Retinal pigment epithelial cell (primary cell): Measurements from ENCODE around the gene KDM8.

Source experiments
- DNase-seq: peaks from one replicate; pipeline ENCODE4 v3.0.0-alpha.2; 2010; ENCODE audit warnings: low read depth
- H3K4me3 ChIP-seq: 2 replicates; pipeline ENCODE4 v1.5.1; 2011; ENCODE audit warnings: mild to moderate bottlenecking, low read length, control low read depth, moderate library complexity
- CTCF ChIP-seq: conservative IDR thresholded peaks from 2 replicates; pipeline ENCODE4 v1.5.1; 2011; ENCODE audit warnings: low read depth, low read length, control low read depth, inconsistent platforms

The KDM8 gene

GRCh38 chr16:27239026-27239425 lies 35.7 kb downstream of the KDM8 start:
- no peak for DNase-seq
- no peak overlapping the region for H3K4me3 ChIP-seq
- no peak for TF ChIP-seq CTCF

- DNase-seq = no peak
- H3K4me3 ChIP-seq = no peak overlapping the region
- no peak for TF ChIP-seq CTCF
Observed at GRCh38 chr16:27239906-27240655, 36.8 kb downstream of the KDM8 start.

DNA sequence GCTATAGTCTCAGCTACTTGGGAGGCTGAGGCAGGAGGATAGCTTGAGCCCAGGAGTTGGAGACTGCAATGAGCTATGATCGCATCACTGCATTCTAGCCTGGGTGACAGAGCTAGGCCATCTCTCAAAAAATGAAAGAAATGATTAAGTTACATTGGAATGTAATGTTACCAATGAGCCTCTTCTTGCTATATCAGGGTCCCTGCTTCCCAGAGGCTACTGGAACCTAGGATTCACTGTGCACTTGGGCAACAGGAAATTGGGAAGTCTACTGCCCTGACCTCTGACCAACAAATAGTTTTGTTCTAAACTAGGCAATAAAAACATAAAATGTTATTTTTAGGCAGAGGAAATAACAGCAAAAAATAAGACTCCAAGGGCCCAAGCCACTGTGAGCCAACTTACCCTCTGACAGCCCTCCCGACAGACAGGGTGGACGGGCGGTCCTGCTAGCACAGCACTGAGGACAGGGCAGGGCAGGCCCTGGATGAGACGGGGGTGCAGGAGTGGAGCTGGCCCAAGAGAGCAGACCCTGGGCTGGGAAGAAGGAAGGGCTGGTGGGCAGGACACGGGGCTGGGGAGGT lies 37.7 kb downstream of the KDM8 start:
- DNase-seq = no peak
- no peak for TF ChIP-seq CTCF
- no peak overlapping the region for H3K4me3 ChIP-seq

DNA sequence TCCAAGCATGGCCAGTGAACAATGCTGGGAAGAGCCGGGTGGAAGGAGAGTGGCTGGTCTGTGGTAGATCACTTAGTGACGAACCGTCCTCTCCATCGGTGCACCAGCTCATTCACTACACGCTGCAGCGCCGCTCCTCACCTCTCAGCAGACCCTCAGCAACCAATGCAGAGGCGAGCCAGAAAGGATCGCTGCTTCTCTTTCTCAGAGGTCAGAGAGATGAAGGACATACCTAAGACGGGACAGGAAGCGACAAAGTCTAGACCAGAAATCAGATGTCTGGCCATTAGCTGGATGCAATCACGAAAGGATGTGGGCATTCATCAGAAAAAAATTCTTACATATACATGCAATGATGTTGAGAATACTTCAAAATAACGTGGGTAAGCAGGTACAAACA lies 38.3 kb downstream of the KDM8 start:
- H3K4me3 ChIP-seq = no peak overlapping the region
- DNase-seq = no peak
- no peak for TF ChIP-seq CTCF

GRCh38 chr16:27242398-27242797 lies 39.1 kb downstream of the KDM8 start:
- DNase-seq = no peak
- peak overlapping the region; percentile 25 for H3K4me3 ChIP-seq
- no peak for TF ChIP-seq CTCF

DNA sequence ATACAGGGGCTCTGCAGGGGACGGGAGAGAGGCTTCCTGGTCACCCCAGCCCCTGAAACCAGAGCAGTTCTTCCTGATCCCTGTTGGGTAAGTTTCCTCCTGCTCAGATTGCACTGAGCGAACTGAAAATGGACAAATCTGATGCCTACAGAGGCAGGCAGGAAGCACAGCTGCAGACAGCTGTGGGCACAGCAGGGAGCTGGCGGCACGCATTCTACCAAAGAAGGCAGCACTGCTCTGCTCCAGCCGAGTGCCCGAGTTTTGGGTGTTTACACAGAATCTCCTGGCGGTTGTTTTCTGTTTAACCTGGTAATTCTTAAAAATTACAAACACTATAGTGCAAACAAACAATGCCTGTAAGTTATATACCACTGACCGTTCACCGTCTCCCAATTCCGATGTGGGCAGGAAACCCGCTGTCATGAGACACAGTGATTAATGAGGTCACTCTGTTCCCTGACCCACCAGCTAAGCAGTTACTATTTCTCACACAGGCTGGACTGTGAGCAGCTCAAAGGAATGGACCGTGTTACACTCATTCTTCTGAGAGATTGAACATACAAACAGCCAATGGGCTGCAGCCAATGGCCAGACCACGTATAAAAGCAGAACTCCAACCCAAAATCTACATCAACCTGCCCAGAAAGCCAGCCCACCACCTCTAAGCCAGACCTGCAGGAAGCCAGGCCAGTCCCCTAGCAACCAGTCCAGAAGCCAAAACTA lies 39.7 kb downstream of the KDM8 start:
- no peak for TF ChIP-seq CTCF
- peak; percentile 92 for DNase-seq
- H3K4me3 ChIP-seq = peak overlapping the region; percentile 25
